Esophagus muscularis mucosa (tissue), 4 donors: Measurements from ENCODE around the gene STYXL2. TPM values are rescaled to one million over a fixed set of nuclear protein-coding genes. Genes with fewer than 3 reads are reported as not detected.
A peak's percentile ranks its signal among the peaks of the same experiment; 100 is the strongest.

ENCODE experiments used
- DNase-seq: peaks from one replicate; pipeline ENCODE4 v3.0.0-alpha.2; 2017; ENCODE audit errors: extremely low spot score
- H3K27ac ChIP-seq, 4 donors: fragments of 200-600 bp; sonication (generic); replicated peaks in 1 of 4; 1 replicate in 3 of 4; 2 replicates in 1 of 4; pipeline ENCODE4 v1.5.1; 2016 to 2019; ENCODE audit warnings: mild to moderate bottlenecking in 1 of 4
- H3K27me3 ChIP-seq, 4 donors: fragments of 200-600 bp; sonication (generic); one replicate each; pipeline versions ENCODE4 v1.5.1 to v1.6.0; 2016 to 2019
- H3K36me3 ChIP-seq, 4 donors: fragments of 200-600 bp; sonication (generic); one replicate each; pipeline ENCODE4 v1.5.1; 2016 to 2019
- H3K4me1 ChIP-seq, 4 donors: fragments of 200-600 bp; sonication (generic); one replicate each; pipeline ENCODE4 v1.5.1; 2016 to 2019
- H3K4me3 ChIP-seq, 4 donors: fragments of 200-600 bp; sonication (generic); 1 replicate in 2 of 4; 2 replicates in 2 of 4; pipeline ENCODE4 v1.5.1; 2016 to 2019; ENCODE audit warnings: mild to moderate bottlenecking in 4 of 4, moderate library complexity in 1 of 4
- H3K9me3 ChIP-seq, 4 donors: fragments of 200-600 bp; sonication (generic); 1 replicate in 3 of 4; 2 replicates in 1 of 4; pipeline ENCODE4 v1.5.1; 2016 to 2019
- CTCF ChIP-seq, 3 experiments: fragments of 200-600 bp in 2 of 3; fragments of 450-650 bp in 1 of 3; sonication (generic) in 2 of 3; IDR thresholded peaks; one replicate each; pipeline ENCODE4 v1.5.1; 2017 to 2019; ENCODE audit warnings: antibody characterized with exemption in 3 of 3, mild to moderate bottlenecking in 2 of 3, moderate library complexity in 1 of 3
- EP300 ChIP-seq: sonication (generic); formaldehyde crosslinking; IDR thresholded peaks from one replicate; pipeline ENCODE4 v1.6.1; 2017; ENCODE audit warnings: antibody characterized with exemption
- POLR2A ChIP-seq: fragments of 450-650 bp; IDR thresholded peaks from one replicate; pipeline ENCODE4 v1.6.1; 2017; ENCODE audit warnings: antibody characterized with exemption, moderate library complexity, mild to moderate bottlenecking, low read depth
- POLR2AphosphoS5 ChIP-seq, 2 donors: sonication (generic); formaldehyde crosslinking; IDR thresholded peaks; one replicate each; pipeline ENCODE4 v1.6.1; 2017; ENCODE audit warnings: antibody characterized with exemption in 2 of 2
- WGBS: methylation state at CpG from one replicate; pipeline ENCODE4 v1.1.5; 2018; 5-methylcytosine and 5-hydroxymethylcytosine counted together
- intact Hi-C: fragments of 100-400 bp; cut with DNase I; formaldehyde crosslinking; loops from one replicate; pipeline ENCODE4 v1.15.1; 2023
- total RNA-seq, 4 donors: library from RNA; depleted of rRNA; stranded (reverse); fragments of >200 nt; gene quantifications; one replicate each; pipeline versions ENCODE4 v1.1.0 to v1.2.1, GENCODE V29; 2016

Gene STYXL2
- total RNA-seq, 4 donors from 2014 or later, result 0.32 to 0.46 TPM; not detected in 2

DNA sequence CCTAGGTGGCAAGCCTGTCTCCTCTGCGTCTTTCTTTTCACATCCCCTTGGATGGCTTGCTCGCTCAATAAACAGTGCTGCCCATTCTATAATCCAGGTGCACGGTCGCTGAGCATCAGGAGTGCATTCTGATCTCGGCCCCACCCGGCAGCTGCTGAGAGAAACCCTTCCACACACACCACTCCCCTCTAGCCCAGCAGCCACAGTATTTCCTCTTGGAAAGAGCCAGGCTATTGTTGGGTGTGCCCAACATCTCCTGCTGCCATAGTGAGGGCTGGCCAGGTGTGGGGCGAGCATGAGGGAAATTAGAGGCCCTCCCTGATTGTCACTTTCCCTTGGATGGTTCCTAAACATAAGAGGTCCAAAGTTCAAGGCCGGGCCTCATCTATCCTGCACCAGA lies 28.4 kb upstream of the STYXL2 start:
- Histone ChIP-seq H3K4me1 (peaks cover 6 to 8% (median 7%) of the 10 kb centered on the region in 4 donors), H3K9me3 (no peaks in the 10 kb centered on the region), H3K27ac (no peak overlapping the region), H3K27me3 (peaks cover 0 to 4% (median 0%) of the 10 kb centered on the region in 4 donors), H3K4me3 (no peak overlapping the region), H3K36me3 (no peaks in the 10 kb centered on the region)
- 84% methylated on average over 8 of the region's 8 CpGs for WGBS
- no peak for DNase-seq
- intact Hi-C loops, result loop anchor here (5.0 kb wide), 1 partner anchor 152 kb away; no protein-coding TSS in a partner anchor
- TF ChIP-seq EP300 (no peak), POLR2A (no peak), CTCF (IDR thresholded peaks at IDR 0.05) (no peak), POLR2AphosphoS5 (IDR thresholded peaks at IDR 0.05) (no peak)

DNA sequence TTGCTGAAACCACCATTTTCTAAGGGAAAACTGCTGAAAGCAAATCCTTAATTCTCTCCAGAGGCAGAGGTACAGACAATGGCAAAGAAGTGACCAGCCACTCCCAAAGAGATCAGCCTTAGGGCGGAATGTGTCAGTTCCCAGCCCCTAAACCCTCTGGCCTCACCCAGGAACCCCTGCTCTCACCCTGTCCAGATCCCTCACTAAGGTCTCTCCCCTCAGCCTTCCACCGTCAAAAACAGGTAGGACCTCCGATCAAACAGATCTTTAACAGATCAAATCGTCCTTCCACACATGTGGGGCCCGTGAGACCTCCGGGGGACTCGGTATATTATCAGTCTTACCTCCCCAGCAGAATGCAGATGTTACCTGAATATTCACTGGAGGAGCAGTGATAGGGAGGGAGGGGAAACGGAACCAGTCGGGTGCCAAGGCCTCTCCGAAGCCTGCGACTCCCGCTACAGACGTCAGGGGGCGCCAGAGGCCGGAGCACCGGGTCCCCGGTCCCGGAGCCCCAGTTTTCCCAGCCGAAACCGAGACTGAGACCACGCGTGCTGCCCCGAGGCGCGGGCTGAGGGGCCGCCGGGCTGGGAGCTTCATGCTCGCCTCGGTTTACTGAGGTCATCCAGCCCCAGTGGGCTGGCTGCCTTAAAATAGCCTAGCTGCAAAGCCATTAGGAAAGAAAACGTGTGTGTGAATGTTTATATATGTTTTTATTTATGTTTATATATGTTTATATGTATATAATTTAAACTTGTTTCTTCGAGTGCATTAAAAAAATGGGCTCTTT lies 27.3 kb upstream of the STYXL2 start:
- no peaks in the 10 kb centered on the region for H3K27me3 ChIP-seq
- no peak for DNase-seq
- 11% methylated on average over 19 of the region's 31 CpGs for WGBS

DNA sequence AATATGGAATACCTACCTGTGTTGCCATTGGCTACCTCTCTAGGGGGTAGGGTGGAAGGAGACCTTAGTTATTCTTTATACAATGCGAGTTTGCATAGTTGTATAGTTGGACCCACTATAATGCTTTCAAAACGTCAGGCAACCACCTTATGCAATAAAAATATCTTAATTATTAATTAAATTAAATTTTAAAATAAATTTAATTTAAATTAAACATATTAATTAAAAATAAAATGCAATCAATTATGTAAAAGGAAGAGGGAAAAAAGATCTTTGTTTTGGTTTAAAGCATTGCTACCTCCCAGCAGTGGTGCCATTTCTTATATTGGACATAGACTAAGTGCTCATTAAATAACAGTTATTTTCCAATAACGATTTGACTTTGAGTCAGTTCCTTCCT lies 26.0 kb upstream of the STYXL2 start:
- peaks cover 6 to 8% (median 7%) of the 10 kb centered on the region in 4 donors for H3K4me1 ChIP-seq
- no peak for DNase-seq
- H3K4me3 ChIP-seq, result no peak overlapping the region
- intact Hi-C loops, result loop anchor here (2.0 to 5.0 kb wide), 3 partner anchors 149 to 465 kb away; no protein-coding TSS in a partner anchor
- no peaks in the 10 kb centered on the region for H3K27me3 ChIP-seq
- WGBS, result 70% methylated on average over 3 of the region's 3 CpGs
- H3K36me3 ChIP-seq, result no peaks in the 10 kb centered on the region
- no peak overlapping the region for H3K27ac ChIP-seq
- no peaks in the 10 kb centered on the region for H3K9me3 ChIP-seq
- TF ChIP-seq CTCF (IDR thresholded peaks at IDR 0.05) (no peak), POLR2A (no peak), EP300 (no peak), POLR2AphosphoS5 (IDR thresholded peaks at IDR 0.05) (no peak)

More for the DNA sequence above, 27.3 kb upstream of the STYXL2 start:
- intact Hi-C loops, result loop anchor here (2.0 to 5.0 kb wide), 3 partner anchors 151 to 466 kb away; no protein-coding TSS in a partner anchor
- H3K4me1 ChIP-seq, result peaks cover 6 to 8% (median 7%) of the 10 kb centered on the region in 4 donors
- peak overlapping the region; percentile 33 to 51 (median 36) for H3K4me3 ChIP-seq
- H3K36me3 ChIP-seq, result no peaks in the 10 kb centered on the region
- no peak overlapping the region for H3K27ac ChIP-seq
- TF ChIP-seq CTCF (IDR thresholded peaks at IDR 0.05), result peak; percentile 89 to 100 (median 92)
- no peak for TF ChIP-seq EP300
- peak in 1 of 2 donors; percentile 20 for TF ChIP-seq POLR2AphosphoS5 (IDR thresholded peaks at IDR 0.05)
- TF ChIP-seq POLR2A, result no peak
- no peaks in the 10 kb centered on the region for H3K9me3 ChIP-seq

GRCh38 chr1:167068761-167069160 lies 25.1 kb upstream of the STYXL2 start:
- intact Hi-C loops, result loop anchor here (5.0 kb wide), 1 partner anchor 149 kb away; no protein-coding TSS in a partner anchor
- Histone ChIP-seq H3K27me3 (no peaks in the 10 kb centered on the region), H3K4me1 (peaks cover 6 to 8% (median 7%) of the 10 kb centered on the region in 4 donors), H3K27ac (no peak overlapping the region), H3K4me3 (no peak overlapping the region), H3K36me3 (no peaks in the 10 kb centered on the region), H3K9me3 (no peaks in the 10 kb centered on the region)
- DNase-seq, result no peak
- WGBS, result 85% methylated on average over 11 of the region's 13 CpGs
- no peak for TF ChIP-seq POLR2A
- TF ChIP-seq POLR2AphosphoS5 (IDR thresholded peaks at IDR 0.05), result no peak
- TF ChIP-seq EP300, result no peak
- no peak for TF ChIP-seq CTCF (IDR thresholded peaks at IDR 0.05)
